GM18870 (cell line): ENCODE data around the gene SLC4A4.
A peak's percentile ranks its signal among the peaks of the same experiment; 100 is the strongest.

Experiments used
- ATAC-seq: cut with Tn5 transposase; IDR thresholded peaks from one replicate; pipeline ENCODE4 v1.9.1; 2021; ENCODE audit warnings: moderate library complexity; ENCODE audit not compliant: unreplicated experiment

SLC4A4 gene

GRCh38 chr4:71468116-71468710, 129.4 kb downstream of the SLC4A4 start:
- no peak for ATAC-seq

- no peak for ATAC-seq
Observed at GRCh38 chr4:71469541-71469940, 130.7 kb downstream of the SLC4A4 start.

- ATAC-seq = no peak
Observed at GRCh38 chr4:71470524-71470923, 131.7 kb downstream of the SLC4A4 start.

- ATAC-seq = no peak
Observed at GRCh38 chr4:71472946-71473345, 134.1 kb downstream of the SLC4A4 start.

- no peak for ATAC-seq
Observed at GRCh38 chr4:71473541-71474240, 134.9 kb downstream of the SLC4A4 start.

GRCh38 chr4:71474731-71475130, 135.9 kb downstream of the SLC4A4 start:
- no peak for ATAC-seq

GRCh38 chr4:71476240-71476639, 137.4 kb downstream of the SLC4A4 start:
- no peak for ATAC-seq

GRCh38 chr4:71486550-71487343, 147.9 kb downstream of the SLC4A4 start:
- ATAC-seq = no peak

GRCh38 chr4:71487344-71487920, 148.6 kb downstream of the SLC4A4 start:
- ATAC-seq = no peak

GRCh38 chr4:71494539-71494938, 155.7 kb downstream of the SLC4A4 start:
- no peak for ATAC-seq

- no peak for ATAC-seq
Observed at GRCh38 chr4:71495454-71495853, 156.6 kb downstream of the SLC4A4 start.

GRCh38 chr4:71497078-71497477, 158.3 kb downstream of the SLC4A4 start:
- no peak for ATAC-seq

GRCh38 chr4:71498002-71498401, 159.2 kb downstream of the SLC4A4 start:
- ATAC-seq = no peak

GRCh38 chr4:71498625-71499024, 159.8 kb downstream of the SLC4A4 start:
- no peak for ATAC-seq

GRCh38 chr4:71501992-71502391, 163.2 kb downstream of the SLC4A4 start:
- no peak for ATAC-seq

GRCh38 chr4:71518283-71518989, 179.6 kb downstream of the SLC4A4 start:
- ATAC-seq = no peak

GRCh38 chr4:71520308-71520707, 181.5 kb downstream of the SLC4A4 start:
- no peak for ATAC-seq

- ATAC-seq = no peak
Observed at GRCh38 chr4:71520850-71521249, 182.0 kb downstream of the SLC4A4 start.

GRCh38 chr4:71524756-71525155, 185.9 kb downstream of the SLC4A4 start:
- no peak for ATAC-seq

- peak; percentile 70 for ATAC-seq
Observed at GRCh38 chr4:71526637-71527406, 188.0 kb downstream of the SLC4A4 start.
